Karpas-422 (cell line): ENCODE measurements around the gene CASS4. TPM values are rescaled to one million over a fixed set of nuclear protein-coding genes. Genes with fewer than 3 reads are reported as not detected.
A peak's percentile ranks its signal among the peaks of the same experiment; 100 is the strongest.
"Not testable (repeated sequence)": the region's sequence is repeated elsewhere in the genome, so short reads cannot be mapped to it uniquely, and the experiment has no call there.

Experiments used
- DNase-seq: peaks from one replicate; pipeline ENCODE4 v3.0.0-alpha.2; 2015
- H2AFZ ChIP-seq: fragments of 200-600 bp; sonication (generic); 2 replicates; pipeline ENCODE4 v1.6.1; 2014; ENCODE audit warnings: antibody characterized with exemption, low read length, mixed read lengths
- H3K27ac ChIP-seq: fragments of 200-600 bp; sonication (generic); 2 replicates; pipeline ENCODE4 v1.5.1; 2014; ENCODE audit warnings: mild to moderate bottlenecking, low read length, moderate library complexity
- H3K27me3 ChIP-seq: fragments of 200-600 bp; sonication (generic); 2 replicates; pipeline ENCODE4 v1.6.1; 2014; ENCODE audit warnings: low read length, mixed read lengths
- H3K36me3 ChIP-seq: fragments of 200-600 bp; sonication (generic); 2 replicates; pipeline ENCODE4 v1.6.1; 2014; ENCODE audit warnings: low read length, mixed read lengths; ENCODE audit not compliant: insufficient read depth
- H3K4me1 ChIP-seq: fragments of 200-600 bp; sonication (generic); 2 replicates; pipeline ENCODE4 v1.6.1; 2014; ENCODE audit warnings: mild to moderate bottlenecking, low read length, mixed read lengths
- H3K4me2 ChIP-seq: fragments of 200-600 bp; sonication (generic); 2 replicates; pipeline ENCODE4 v1.6.1; 2014; ENCODE audit warnings: low read length, low read depth, mild to moderate bottlenecking; ENCODE audit not compliant: poor library complexity, severe bottlenecking
- H3K4me3 ChIP-seq: fragments of 200-600 bp; sonication (generic); 2 replicates; pipeline ENCODE4 v1.5.1; 2014; ENCODE audit warnings: mild to moderate bottlenecking, antibody characterized with exemption, low read length, mixed read lengths
- H3K79me2 ChIP-seq: fragments of 200-600 bp; sonication (generic); 2 replicates; pipeline ENCODE4 v1.6.1; 2014; ENCODE audit warnings: mild to moderate bottlenecking, low read length, mixed read lengths
- H3K9ac ChIP-seq: fragments of 200-600 bp; sonication (generic); 2 replicates; pipeline ENCODE4 v1.6.0; 2014; ENCODE audit warnings: low read length
- H3K9me2 ChIP-seq: fragments of 200-600 bp; sonication (generic), shearing (Covaris generic); replicated peaks from 2 replicates; pipeline ENCODE4 v1.6.0; 2014; ENCODE audit warnings: mild to moderate bottlenecking, low read length, moderate library complexity; ENCODE audit not compliant: insufficient read depth
- H3K9me3 ChIP-seq: fragments of 300-700, 200-600 bp; sonication (generic); 2 replicates; pipeline ENCODE4 v1.6.1; 2014; ENCODE audit warnings: low read length, mixed read lengths
- H4K20me1 ChIP-seq: fragments of 200-600 bp; sonication (generic); 2 replicates; pipeline ENCODE4 v1.6.1; 2014; ENCODE audit warnings: mild to moderate bottlenecking, antibody characterized with exemption, low read length, low read depth; ENCODE audit not compliant: insufficient read depth
- total RNA-seq: library from RNA; depleted of rRNA; stranded (reverse); fragments of >200 nt; shearing (Covaris generic); gene quantifications from 2 replicates; pipeline ENCODE4 v1.2.3, GENCODE V29; 2014; ENCODE audit warnings: low replicate concordance

Gene CASS4
- total RNA-seq, 1 experiment from 2014 or later: not detected

DNA sequence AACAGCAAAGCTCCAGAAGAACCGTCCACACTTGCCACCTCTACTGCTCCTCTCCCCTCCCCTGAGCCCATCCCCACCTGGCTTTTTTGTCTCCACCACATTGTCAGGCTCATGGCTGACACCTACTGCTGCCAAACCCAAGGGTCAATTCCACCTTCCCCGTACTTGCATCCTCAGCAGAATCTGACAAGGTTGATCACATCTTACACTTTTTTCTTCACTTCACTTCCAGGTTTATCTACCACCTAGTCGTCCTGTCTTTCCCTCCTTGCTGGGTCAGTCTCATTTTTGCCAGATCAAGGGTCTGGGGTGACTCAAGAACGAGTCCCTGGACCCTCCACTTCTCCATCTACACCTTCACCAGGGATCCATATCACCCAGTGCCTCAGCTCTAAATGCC lies 23.2 kb upstream of the CASS4 start:
- no peak overlapping the region for H3K4me2 ChIP-seq
- peaks cover 44% of the 10 kb centered on the region for H3K36me3 ChIP-seq

DNA sequence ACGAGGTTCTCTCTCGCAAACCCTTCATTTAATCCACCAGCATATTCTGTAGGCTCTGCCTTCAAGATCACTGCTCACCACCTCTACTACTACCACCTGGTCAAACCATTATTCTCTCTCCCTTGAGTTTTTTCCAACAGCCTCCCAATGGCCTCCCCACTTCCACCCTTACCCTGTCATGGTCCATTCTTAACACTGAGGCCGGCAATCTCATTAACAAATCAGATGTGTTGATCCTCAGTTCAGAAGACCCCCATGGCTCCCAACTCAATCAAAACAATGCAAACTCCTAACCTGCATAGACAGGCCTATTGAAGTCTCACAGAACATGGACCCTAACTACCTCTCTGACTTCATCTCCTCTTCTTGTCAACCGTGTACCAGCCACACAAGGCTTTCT lies 22.3 kb upstream of the CASS4 start:
- H3K36me3 ChIP-seq: peaks cover 38% of the 10 kb centered on the region
- H3K27ac ChIP-seq: no peak overlapping the region
- H3K4me3 ChIP-seq: no peak overlapping the region
- no peak overlapping the region for H2AFZ ChIP-seq
- H3K9me2 ChIP-seq: no peaks in the 10 kb centered on the region
- peak overlapping the region; percentile 19 for H3K4me2 ChIP-seq
- no peaks in the 10 kb centered on the region for H3K27me3 ChIP-seq
- no peak for DNase-seq
- H3K79me2 ChIP-seq: peaks cover 91% of the 10 kb centered on the region
- H3K9ac ChIP-seq: no peak overlapping the region; the same call in 1 of the 2 replicates
- H3K4me1 ChIP-seq: peaks cover 25% of the 10 kb centered on the region
- H4K20me1 ChIP-seq: peaks cover 5% of the 10 kb centered on the region; the same call in 1 of the 2 replicates
- H3K9me3 ChIP-seq: no peaks in the 10 kb centered on the region

More for the DNA sequence above, 23.2 kb upstream of the CASS4 start:
- Histone ChIP-seq H4K20me1 (peaks cover 2% of the 10 kb centered on the region; the same call in 1 of the 2 replicates), H3K27ac (no peak overlapping the region), H3K79me2 (peaks cover 91% of the 10 kb centered on the region), H2AFZ (no peak overlapping the region), H3K9me2 (no peaks in the 10 kb centered on the region), H3K4me3 (no peak overlapping the region), H3K9me3 (no peaks in the 10 kb centered on the region), H3K9ac (no peak overlapping the region), H3K27me3 (no peaks in the 10 kb centered on the region), H3K4me1 (peaks cover 22% of the 10 kb centered on the region)
- no peak for DNase-seq

- not testable (repeated sequence) for H3K9me2 ChIP-seq, H2AFZ ChIP-seq, H4K20me1 ChIP-seq, DNase-seq, H3K9me3 ChIP-seq, H3K27me3 ChIP-seq
- Histone ChIP-seq H3K4me2 (peak overlapping the region; percentile 97), H3K79me2 (peaks cover 92% of the 10 kb centered on the region), H3K4me1 (peaks cover 25% of the 10 kb centered on the region), H3K4me3 (peak overlapping the region; percentile 97), H3K9ac (peak overlapping the region; percentile 97), H3K27ac (peak overlapping the region; percentile 82; the same call in 1 of the 2 replicates), H3K36me3 (peaks cover 40% of the 10 kb centered on the region)
These were observed 21.7 kb upstream of the CASS4 start for GRCh38 chr20:56390396-56390795.

DNA sequence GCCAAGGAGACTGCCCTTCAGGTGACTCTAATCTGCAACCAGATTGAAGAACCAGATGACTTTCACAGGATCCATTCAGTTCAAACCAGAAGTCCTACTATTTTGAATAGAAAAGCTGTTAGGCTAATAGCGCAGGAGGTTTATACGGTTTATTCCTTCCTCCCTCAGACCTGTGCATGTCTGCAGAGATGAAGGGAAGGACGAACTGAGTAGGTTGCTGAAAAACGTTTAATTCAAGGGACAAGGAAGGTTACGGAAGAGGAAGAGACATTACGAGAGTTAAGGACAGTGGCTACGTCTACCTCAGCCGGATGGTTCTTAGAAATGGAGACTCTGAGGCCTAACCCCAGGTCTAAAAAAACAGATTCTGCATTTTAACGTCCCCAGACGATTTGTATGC lies 21.0 kb upstream of the CASS4 start:
- Histone ChIP-seq H2AFZ (no peak overlapping the region), H4K20me1 (peaks cover 5% of the 10 kb centered on the region; the same call in 1 of the 2 replicates), H3K27ac (peak overlapping the region; percentile 82)

GRCh38 chr20:56391596-56392131 lies 20.4 kb upstream of the CASS4 start:
- H3K79me2 ChIP-seq: peaks cover 87% of the 10 kb centered on the region
- peaks cover 25% of the 10 kb centered on the region for H3K4me1 ChIP-seq
- DNase-seq: peak; percentile 49
- H3K9me2 ChIP-seq: no peaks in the 10 kb centered on the region
- H3K4me3 ChIP-seq: peak overlapping the region; percentile 97
- no peaks in the 10 kb centered on the region for H3K9me3 ChIP-seq
- peak overlapping the region; percentile 82 for H3K27ac ChIP-seq
- peak overlapping the region; percentile 97 for H3K4me2 ChIP-seq
- H4K20me1 ChIP-seq: peaks cover 5% of the 10 kb centered on the region; the same call in 1 of the 2 replicates
- H3K27me3 ChIP-seq: no peaks in the 10 kb centered on the region
- H2AFZ ChIP-seq: 0 out of 2 replicates have a peak overlapping the region, but pooled peaks have one; percentile 52
- H3K9ac ChIP-seq: peak overlapping the region; percentile 97
- peaks cover 37% of the 10 kb centered on the region for H3K36me3 ChIP-seq

More for the DNA sequence above, 21.0 kb upstream of the CASS4 start:
- no peak for DNase-seq
- Histone ChIP-seq H3K27me3 (no peaks in the 10 kb centered on the region), H3K9ac (peak overlapping the region; percentile 97), H3K79me2 (peaks cover 93% of the 10 kb centered on the region), H3K4me2 (peak overlapping the region; percentile 97), H3K4me1 (peaks cover 25% of the 10 kb centered on the region), H3K9me2 (no peaks in the 10 kb centered on the region), H3K9me3 (no peaks in the 10 kb centered on the region), H3K4me3 (peak overlapping the region; percentile 97), H3K36me3 (peaks cover 41% of the 10 kb centered on the region)

GRCh38 chr20:56392132-56392880 lies 19.8 kb upstream of the CASS4 start, which contains the start of the genes AURKA and CSTF1:
TSS of gene AURKA (minus strand) at chr20:56392215. CDS start at chr20:56388197, 4,018 bp downstream.
TSS of gene CSTF1 (plus strand) at chr20:56392645. CDS start at chr20:56395553, 2,908 bp downstream.
- Histone ChIP-seq H3K9me2 (no peaks in the 10 kb centered on the region), H3K27ac (peak within 1 kb of the TSS; percentile 82), H3K4me3 (peak within 1 kb of the TSS; percentile 97), H3K36me3 (peaks cover 39% of the 10 kb centered on the region), H3K4me1 (peaks cover 25% of the 10 kb centered on the region), H3K9me3 (no peaks in the 10 kb centered on the region), H2AFZ (peak within 1 kb of the TSS; percentile 52; the same call in 1 of the 2 replicates), H3K4me2 (peak within 1 kb of the TSS; percentile 97), H3K9ac (peak within 1 kb of the TSS; percentile 97), H3K27me3 (no peaks in the 10 kb centered on the region), H4K20me1 (peaks cover 5% of the 10 kb centered on the region; the same call in 1 of the 2 replicates), H3K79me2 (peaks cover 80% of the 10 kb centered on the region)
- peak; percentile 100 for DNase-seq

DNA sequence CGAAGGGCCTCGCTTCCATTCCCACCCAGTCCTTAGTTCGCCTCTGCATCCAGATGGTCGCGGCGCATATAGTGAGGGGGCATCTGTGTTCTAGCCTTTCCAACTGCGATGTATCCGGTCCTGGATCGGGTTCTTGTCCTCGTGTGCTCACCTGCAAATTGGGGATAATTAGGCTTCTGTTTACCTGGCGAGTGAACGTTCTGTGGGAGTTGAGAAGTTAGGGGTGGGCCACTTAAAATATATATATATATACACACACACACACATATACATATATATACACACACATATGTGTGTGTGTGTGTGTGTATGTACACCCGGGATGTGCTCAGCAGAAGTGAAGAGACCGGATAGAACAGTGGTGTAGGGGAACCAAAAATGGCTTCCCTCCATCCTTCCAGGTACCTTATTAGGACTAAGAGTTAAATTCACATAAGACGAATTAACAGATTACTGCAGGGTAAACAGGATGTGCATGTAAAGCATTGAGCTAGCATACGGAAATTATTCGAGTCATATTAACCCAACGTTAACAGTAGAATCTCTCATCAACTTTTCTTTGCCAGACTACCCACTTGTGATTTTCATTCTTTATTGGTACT lies 19.1 kb upstream of the CASS4 start:
- H3K9me3 ChIP-seq: no peaks in the 10 kb centered on the region
- H2AFZ ChIP-seq: peak overlapping the region; percentile 5; the same call in 1 of the 2 replicates
- peak overlapping the region; percentile 82 for H3K27ac ChIP-seq
- H3K4me3 ChIP-seq: peak overlapping the region; percentile 97
- H3K36me3 ChIP-seq: peaks cover 43% of the 10 kb centered on the region
- no peaks in the 10 kb centered on the region for H3K27me3 ChIP-seq
- peaks cover 74% of the 10 kb centered on the region for H3K79me2 ChIP-seq
- H3K4me2 ChIP-seq: peak overlapping the region; percentile 97
- peaks cover 5% of the 10 kb centered on the region; the same call in 1 of the 2 replicates for H4K20me1 ChIP-seq
- no peaks in the 10 kb centered on the region for H3K9me2 ChIP-seq
- H3K9ac ChIP-seq: peak overlapping the region; percentile 97
- peak; percentile 68 for DNase-seq
- H3K4me1 ChIP-seq: peaks cover 25% of the 10 kb centered on the region
